SK-N-SH treated with all-trans-retinoic acid at 6 μM for 48 hours (cell line): ENCODE data around the gene FNDC3B.
A peak's percentile ranks its signal among the peaks of the same experiment; 100 is the strongest.

Source experiments
- ATAC-seq: fragments of 200-7000 bp; cut with Tn5 transposase; 3 replicates; pipeline ENCODE4 v1.9.1; 2020; ENCODE audit warnings: mild to moderate bottlenecking, moderate library complexity
- ARNTL ChIP-seq: fragments of 450-650 bp; formaldehyde crosslinking; IDR thresholded peaks from 2 replicates; pipeline ENCODE4 v1.5.0; 2020; ENCODE audit warnings: low read depth, mild to moderate bottlenecking, moderate library complexity, borderline replicate concordance
- BACH2 ChIP-seq: fragments of 250-450 bp; sonication (Bioruptor Pico); IDR thresholded peaks from 2 replicates; pipeline ENCODE4 v1.9.0; 2021; ENCODE audit warnings: mild to moderate bottlenecking, borderline replicate concordance
- CREB5 ChIP-seq: fragments of 250-450 bp; sonication (Bioruptor Pico); IDR thresholded peaks from 2 replicates; pipeline ENCODE4 v1.5.1; 2020; ENCODE audit warnings: low read depth, mild to moderate bottlenecking, moderate library complexity
- CSDC2 ChIP-seq: fragments of 250-450 bp; sonication (Bioruptor Pico); IDR thresholded peaks from 2 replicates; pipeline ENCODE4 v1.5.0; 2020; ENCODE audit warnings: mild to moderate bottlenecking, moderate library complexity
- ESRRG ChIP-seq: fragments of 250-450 bp; sonication (Bioruptor Pico); IDR thresholded peaks from 2 replicates; pipeline ENCODE4 v1.6.1; 2021; ENCODE audit warnings: mild to moderate bottlenecking
- GLIS3 ChIP-seq: fragments of 250-450 bp; sonication (Bioruptor Pico); IDR thresholded peaks from 2 replicates; pipeline ENCODE4 v1.5.0; 2020; ENCODE audit warnings: mild to moderate bottlenecking, moderate library complexity
- ISL1 ChIP-seq: fragments of 250-450 bp; sonication (Bioruptor Pico); IDR thresholded peaks from 2 replicates; pipeline ENCODE4 v2.1.2; 2022; ENCODE audit warnings: mild to moderate bottlenecking, moderate library complexity
- OSR1 ChIP-seq: fragments of 250-450 bp; sonication (Bioruptor Pico); IDR thresholded peaks from 2 replicates; pipeline ENCODE4 v1.8.0; 2022; ENCODE audit warnings: moderate library complexity, mild to moderate bottlenecking, inconsistent platforms
- PPARA ChIP-seq: fragments of 250-450 bp; sonication (Bioruptor Pico); IDR thresholded peaks from 2 replicates; pipeline ENCODE4 v1.5.0; 2020; ENCODE audit warnings: mild to moderate bottlenecking, borderline replicate concordance
- SNAI2 ChIP-seq: fragments of 250-450 bp; sonication (Bioruptor Pico); IDR thresholded peaks from 2 replicates; pipeline ENCODE4 v1.5.0; 2020; ENCODE audit warnings: mild to moderate bottlenecking, moderate library complexity
- TCF4 ChIP-seq: fragments of 250-450 bp; sonication (Bioruptor Pico); IDR thresholded peaks from 2 replicates; pipeline ENCODE4 v1.8.0; 2021; ENCODE audit warnings: mild to moderate bottlenecking, moderate library complexity, borderline replicate concordance
- TOX ChIP-seq: fragments of 250-450 bp; sonication (Bioruptor Pico); IDR thresholded peaks from 2 replicates; pipeline ENCODE4 v1.8.0; 2021; ENCODE audit warnings: mild to moderate bottlenecking, moderate library complexity, borderline replicate concordance
- ZC3H10 ChIP-seq: fragments of 250-450 bp; sonication (Bioruptor Pico); IDR thresholded peaks from 2 replicates; pipeline ENCODE4 v1.5.1; 2021; ENCODE audit warnings: mild to moderate bottlenecking, moderate library complexity
- ZFP3 ChIP-seq: fragments of 250-450 bp; sonication (Bioruptor Pico); IDR thresholded peaks from 2 replicates; pipeline ENCODE4 v1.5.0; 2020; ENCODE audit warnings: mild to moderate bottlenecking, moderate library complexity
- ZFP30 ChIP-seq: fragments of 450-650 bp; formaldehyde crosslinking; IDR thresholded peaks from 2 replicates; pipeline ENCODE4 v1.5.0; 2022; ENCODE audit warnings: mild to moderate bottlenecking, moderate library complexity
- ZNF565 ChIP-seq: fragments of 450-650 bp; formaldehyde crosslinking; conservative IDR thresholded peaks from 2 replicates; pipeline ENCODE4 v1.5.0; 2020; ENCODE audit warnings: low read depth, mild to moderate bottlenecking, moderate library complexity
- ZNF70 ChIP-seq: fragments of 450-650 bp; formaldehyde crosslinking; IDR thresholded peaks from 2 replicates; pipeline ENCODE4 v1.5.0; 2020; ENCODE audit warnings: mild to moderate bottlenecking, moderate library complexity
- ZNF8 ChIP-seq: fragments of 450-650 bp; formaldehyde crosslinking; IDR thresholded peaks from 2 replicates; pipeline ENCODE4 v1.5.0; 2020; ENCODE audit warnings: mild to moderate bottlenecking, moderate library complexity
- TF ChIP-seq, protein P1 (sequence below): fragments of 250-450 bp; sonication (Bioruptor Pico); IDR thresholded peaks from 2 replicates; pipeline ENCODE4 v1.8.0; 2021; ENCODE audit warnings: low read depth, mild to moderate bottlenecking, moderate library complexity, borderline replicate concordance
- TF ChIP-seq, protein P2 (sequence below): fragments of 250-450 bp; sonication (Bioruptor Pico); IDR thresholded peaks from 2 replicates; pipeline ENCODE4 v1.5.1; 2021; ENCODE audit warnings: mild to moderate bottlenecking, moderate library complexity
- TF ChIP-seq, protein P3 (sequence below): fragments of 250-450 bp; sonication (Bioruptor Pico); IDR thresholded peaks from 2 replicates; pipeline ENCODE4 v1.8.0; 2020; ENCODE audit warnings: mild to moderate bottlenecking, moderate library complexity, borderline replicate concordance

FNDC3B gene

DNA sequence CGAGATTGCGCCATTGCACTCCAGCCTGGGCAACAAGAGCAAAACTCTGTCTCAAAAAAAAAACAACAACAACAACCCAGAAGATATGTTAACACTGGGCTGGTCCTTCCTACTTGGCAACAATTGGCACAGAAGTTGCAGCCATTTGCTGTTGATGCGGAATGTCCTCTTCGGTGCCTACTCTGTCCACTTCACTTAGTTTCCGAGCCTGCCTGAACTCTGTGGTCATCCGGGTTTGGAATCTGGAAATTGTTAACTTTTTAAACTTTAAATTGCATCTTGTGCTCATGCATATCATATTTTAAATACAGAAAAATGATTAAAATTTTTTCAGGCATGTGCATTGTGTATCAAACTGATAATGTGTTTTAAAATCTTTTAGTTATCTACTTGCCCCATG is 81.5 kb downstream of the FNDC3B start:
- TF ChIP-seq ZFP3 (CRISPR knock-in tag) (no peak), GLIS3 (no peak), OSR1 (CRISPR knock-in tag) (no peak), TCF4 (no peak), ESRRG (CRISPR knock-in tag) (no peak), PPARA (CRISPR knock-in tag) (no peak), TOX (CRISPR knock-in tag) (no peak), SNAI2 (no peak)
- TF ChIP-seq, protein P1, sequence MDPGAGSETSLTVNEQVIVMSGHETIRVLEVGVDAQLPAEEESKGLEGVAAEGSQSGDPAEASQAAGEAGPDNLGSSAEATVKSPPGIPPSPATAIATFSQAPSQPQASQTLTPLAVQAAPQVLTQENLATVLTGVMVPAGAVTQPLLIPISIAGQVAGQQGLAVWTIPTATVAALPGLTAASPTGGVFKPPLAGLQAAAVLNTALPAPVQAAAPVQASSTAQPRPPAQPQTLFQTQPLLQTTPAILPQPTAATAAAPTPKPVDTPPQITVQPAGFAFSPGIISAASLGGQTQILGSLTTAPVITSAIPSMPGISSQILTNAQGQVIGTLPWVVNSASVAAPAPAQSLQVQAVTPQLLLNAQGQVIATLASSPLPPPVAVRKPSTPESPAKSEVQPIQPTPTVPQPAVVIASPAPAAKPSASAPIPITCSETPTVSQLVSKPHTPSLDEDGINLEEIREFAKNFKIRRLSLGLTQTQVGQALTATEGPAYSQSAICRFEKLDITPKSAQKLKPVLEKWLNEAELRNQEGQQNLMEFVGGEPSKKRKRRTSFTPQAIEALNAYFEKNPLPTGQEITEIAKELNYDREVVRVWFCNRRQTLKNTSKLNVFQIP (CRISPR knock-in tag): no peak
- peak; percentile 71 for ATAC-seq

DNA sequence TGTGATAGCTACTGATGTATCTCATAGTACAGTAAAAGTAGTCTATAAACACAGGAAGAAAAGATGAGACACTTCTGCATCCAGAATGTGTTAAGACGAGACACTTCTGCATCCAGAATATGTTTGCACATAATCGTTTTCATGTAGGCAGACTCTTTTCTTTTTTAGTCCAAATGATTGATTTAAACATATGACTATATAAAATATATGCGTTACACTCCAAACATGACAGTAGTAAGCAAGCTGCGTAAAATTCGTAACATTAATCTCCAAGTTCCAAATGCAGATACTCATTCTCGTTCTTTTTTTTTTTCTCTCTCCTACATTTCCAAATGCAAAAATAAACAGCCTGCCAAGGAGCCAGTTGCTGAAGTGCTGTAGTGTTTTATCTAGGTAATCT is 82.6 kb downstream of the FNDC3B start:
- ATAC-seq: no peak
- TF ChIP-seq ESRRG (CRISPR knock-in tag): no peak
- TF ChIP-seq ZNF565: no peak
- TF ChIP-seq BACH2 (CRISPR knock-in tag): no peak
- TF ChIP-seq, protein P2, sequence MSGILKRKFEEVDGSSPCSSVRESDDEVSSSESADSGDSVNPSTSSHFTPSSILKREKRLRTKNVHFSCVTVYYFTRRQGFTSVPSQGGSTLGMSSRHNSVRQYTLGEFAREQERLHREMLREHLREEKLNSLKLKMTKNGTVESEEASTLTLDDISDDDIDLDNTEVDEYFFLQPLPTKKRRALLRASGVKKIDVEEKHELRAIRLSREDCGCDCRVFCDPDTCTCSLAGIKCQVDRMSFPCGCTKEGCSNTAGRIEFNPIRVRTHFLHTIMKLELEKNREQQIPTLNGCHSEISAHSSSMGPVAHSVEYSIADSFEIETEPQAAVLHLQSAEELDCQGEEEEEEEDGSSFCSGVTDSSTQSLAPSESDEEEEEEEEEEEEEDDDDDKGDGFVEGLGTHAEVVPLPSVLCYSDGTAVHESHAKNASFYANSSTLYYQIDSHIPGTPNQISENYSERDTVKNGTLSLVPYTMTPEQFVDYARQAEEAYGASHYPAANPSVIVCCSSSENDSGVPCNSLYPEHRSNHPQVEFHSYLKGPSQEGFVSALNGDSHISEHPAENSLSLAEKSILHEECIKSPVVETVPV: no peak
- TF ChIP-seq CREB5: no peak
- TF ChIP-seq CSDC2 (CRISPR knock-in tag): no peak
- TF ChIP-seq TOX (CRISPR knock-in tag): no peak
- TF ChIP-seq OSR1 (CRISPR knock-in tag): no peak
- no peak for TF ChIP-seq ISL1
- TF ChIP-seq ZNF70: no peak
- TF ChIP-seq GLIS3: no peak
- TF ChIP-seq, protein P1 (CRISPR knock-in tag): no peak
- TF ChIP-seq ZC3H10 (CRISPR knock-in tag): no peak
- no peak for TF ChIP-seq ARNTL
- no peak for TF ChIP-seq PPARA (CRISPR knock-in tag)
- TF ChIP-seq, all 23 proteins: peak for 0

- ATAC-seq: no peak
- TF ChIP-seq ZNF70: no peak
- TF ChIP-seq ARNTL: no peak
- TF ChIP-seq TCF4: no peak
- TF ChIP-seq ZNF565: no peak
- TF ChIP-seq ESRRG (CRISPR knock-in tag): no peak
- no peak for TF ChIP-seq ZFP30
- TF ChIP-seq, protein P3, sequence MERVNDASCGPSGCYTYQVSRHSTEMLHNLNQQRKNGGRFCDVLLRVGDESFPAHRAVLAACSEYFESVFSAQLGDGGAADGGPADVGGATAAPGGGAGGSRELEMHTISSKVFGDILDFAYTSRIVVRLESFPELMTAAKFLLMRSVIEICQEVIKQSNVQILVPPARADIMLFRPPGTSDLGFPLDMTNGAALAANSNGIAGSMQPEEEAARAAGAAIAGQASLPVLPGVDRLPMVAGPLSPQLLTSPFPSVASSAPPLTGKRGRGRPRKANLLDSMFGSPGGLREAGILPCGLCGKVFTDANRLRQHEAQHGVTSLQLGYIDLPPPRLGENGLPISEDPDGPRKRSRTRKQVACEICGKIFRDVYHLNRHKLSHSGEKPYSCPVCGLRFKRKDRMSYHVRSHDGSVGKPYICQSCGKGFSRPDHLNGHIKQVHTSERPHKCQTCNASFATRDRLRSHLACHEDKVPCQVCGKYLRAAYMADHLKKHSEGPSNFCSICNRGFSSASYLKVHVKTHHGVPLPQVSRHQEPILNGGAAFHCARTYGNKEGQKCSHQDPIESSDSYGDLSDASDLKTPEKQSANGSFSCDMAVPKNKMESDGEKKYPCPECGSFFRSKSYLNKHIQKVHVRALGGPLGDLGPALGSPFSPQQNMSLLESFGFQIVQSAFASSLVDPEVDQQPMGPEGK: no peak
- no peak for TF ChIP-seq OSR1 (CRISPR knock-in tag)
- TF ChIP-seq ISL1: no peak
- TF ChIP-seq, protein P1 (CRISPR knock-in tag): no peak
- TF ChIP-seq ZC3H10 (CRISPR knock-in tag): no peak
- TF ChIP-seq, protein P2: no peak
- TF ChIP-seq PPARA (CRISPR knock-in tag): no peak
- TF ChIP-seq GLIS3: no peak
- TF ChIP-seq ZNF8: no peak
- no peak for TF ChIP-seq CREB5
These were observed 84.9 kb downstream of the FNDC3B start for GRCh38 chr3:172124271-172124670.
